Neural progenitor cell (in vitro differentiated cells): Measurements from ENCODE around the gene CMPK1. TPM values are rescaled to one million over a fixed set of nuclear protein-coding genes. Genes with fewer than 3 reads are reported as not detected.
A peak's percentile ranks its signal among the peaks of the same experiment; 100 is the strongest.

Source experiments
- DNase-seq: peaks from one replicate; pipeline ENCODE4 v3.0.0-alpha.2; 2016; ENCODE audit warnings: low spot score
- H2AFZ ChIP-seq: fragments of 200-600 bp; sonication (generic); replicated peaks from 2 replicates; pipeline ENCODE4 v1.6.1; 2016; ENCODE audit warnings: antibody characterized with exemption
- H3F3A ChIP-seq: fragments of 200-600 bp; sonication (generic); 2 replicates; pipeline ENCODE4 v1.6.1; 2016; ENCODE audit warnings: antibody characterized with exemption, low read depth
- H3K27ac ChIP-seq: fragments of 200-600 bp; sonication (generic); 2 replicates; pipeline ENCODE4 v1.5.1; 2016; ENCODE audit warnings: mild to moderate bottlenecking
- H3K27me3 ChIP-seq: fragments of 200-600 bp; sonication (generic); 2 replicates; pipeline ENCODE4 v1.6.1; 2016; ENCODE audit warnings: mild to moderate bottlenecking, moderate library complexity
- H3K36me3 ChIP-seq: fragments of 200-600 bp; sonication (generic); 2 replicates; pipeline ENCODE4 v1.5.1; 2016
- H3K4me1 ChIP-seq: fragments of 200-600 bp; sonication (generic); 2 replicates; pipeline ENCODE4 v1.6.1; 2016; ENCODE audit warnings: mixed run types
- H3K4me2 ChIP-seq: fragments of 200-600 bp; sonication (generic); 2 replicates; pipeline ENCODE4 v1.6.1; 2016
- H3K4me3 ChIP-seq: fragments of 200-600 bp; sonication (generic); 2 replicates; pipeline ENCODE4 v1.5.1; 2016
- H3K79me2 ChIP-seq: fragments of 200-600 bp; sonication (generic); 2 replicates; pipeline ENCODE4 v1.6.1; 2016; ENCODE audit warnings: low read depth
- H3K9ac ChIP-seq: fragments of 200-600 bp; sonication (generic); 2 replicates; pipeline ENCODE4 v1.6.1; 2016
- H3K9me3 ChIP-seq: fragments of 200-600 bp; sonication (generic); 2 replicates; pipeline ENCODE4 v1.5.1; 2016; ENCODE audit warnings: low read depth
- H4K20me1 ChIP-seq: fragments of 200-600 bp; sonication (generic); 2 replicates; pipeline ENCODE4 v1.6.1; 2016; ENCODE audit warnings: low read depth
- H3K27ac Mint-ChIP-seq: 3 replicates; pipeline ENCODE4 v1.8.0; 2021; ENCODE audit warnings: mixed read lengths
- H3K27me3 Mint-ChIP-seq: 2 replicates; pipeline ENCODE4 v1.8.0; 2022; ENCODE audit warnings: low read depth, mild to moderate bottlenecking, inconsistent platforms, moderate library complexity, mixed read lengths; ENCODE audit not compliant: insufficient read depth
- H3K36me3 Mint-ChIP-seq: 3 replicates; pipeline ENCODE4 v1.8.0; 2021; ENCODE audit warnings: mixed read lengths
- H3K4me1 Mint-ChIP-seq: 3 replicates; pipeline ENCODE4 v1.8.0; 2021; ENCODE audit warnings: mixed read lengths
- H3K4me3 Mint-ChIP-seq: 3 replicates; pipeline ENCODE4 v1.8.0; 2021; ENCODE audit warnings: mild to moderate bottlenecking, moderate library complexity, mixed read lengths
- H3K9me3 Mint-ChIP-seq: 3 replicates; pipeline ENCODE4 v1.8.0; 2020; ENCODE audit warnings: mixed read lengths
- CTCF ChIP-seq: fragments of 200-600 bp; sonication (generic); IDR thresholded peaks from 2 replicates; pipeline ENCODE4 v1.5.1; 2017; ENCODE audit warnings: antibody characterized with exemption, mild to moderate bottlenecking
- EZH2 ChIP-seq: fragments of 200-600 bp; sonication (generic); IDR thresholded peaks from 2 replicates; pipeline ENCODE4 v1.6.1; 2017; ENCODE audit warnings: antibody characterized with exemption, mild to moderate bottlenecking, moderate library complexity
- EZH2phosphoT487 ChIP-seq: fragments of 200-600 bp; sonication (generic); IDR thresholded peaks from 2 replicates; pipeline ENCODE4 v1.6.1; 2017; ENCODE audit warnings: antibody characterized with exemption
- total RNA-seq: library from RNA; depleted of rRNA; stranded (reverse); fragments of >200 nt; gene quantifications from 2 replicates; pipeline ENCODE4 v1.2.3, GENCODE V29; 2015; ENCODE audit warnings: low replicate concordance

Gene CMPK1
- total RNA-seq, 1 donor from 2014 or later: 68.0 TPM

GRCh38 chr1:47330212-47330611, 3.4 kb upstream of the CMPK1 start:
- Mint-ChIP-seq H3K4me3 (no peak overlapping the region), H3K4me1 (peaks cover 7% of the 10 kb centered on the region), H3K27ac (no peak overlapping the region), H3K27me3 (peaks cover 7% of the 10 kb centered on the region), H3K9me3 (no peaks in the 10 kb centered on the region), H3K36me3 (no peaks in the 10 kb centered on the region)
- no peak overlapping the region for H3K27ac ChIP-seq
- TF ChIP-seq EZH2phosphoT487 (no peak), CTCF (no peak), EZH2 (no peak)
- H3K36me3 ChIP-seq: no peaks in the 10 kb centered on the region
- no peaks in the 10 kb centered on the region for H4K20me1 ChIP-seq
- H3K9ac ChIP-seq: no peak overlapping the region
- H3K27me3 ChIP-seq: no peaks in the 10 kb centered on the region
- H3K4me1 ChIP-seq: peaks cover 18% of the 10 kb centered on the region
- no peak overlapping the region for H2AFZ ChIP-seq
- H3K4me2 ChIP-seq: no peak overlapping the region
- peaks cover 28% of the 10 kb centered on the region for H3F3A ChIP-seq
- no peak overlapping the region for H3K4me3 ChIP-seq
- H3K79me2 ChIP-seq: peaks cover 22% of the 10 kb centered on the region
- no peaks in the 10 kb centered on the region for H3K9me3 ChIP-seq
- no peak for DNase-seq

DNA sequence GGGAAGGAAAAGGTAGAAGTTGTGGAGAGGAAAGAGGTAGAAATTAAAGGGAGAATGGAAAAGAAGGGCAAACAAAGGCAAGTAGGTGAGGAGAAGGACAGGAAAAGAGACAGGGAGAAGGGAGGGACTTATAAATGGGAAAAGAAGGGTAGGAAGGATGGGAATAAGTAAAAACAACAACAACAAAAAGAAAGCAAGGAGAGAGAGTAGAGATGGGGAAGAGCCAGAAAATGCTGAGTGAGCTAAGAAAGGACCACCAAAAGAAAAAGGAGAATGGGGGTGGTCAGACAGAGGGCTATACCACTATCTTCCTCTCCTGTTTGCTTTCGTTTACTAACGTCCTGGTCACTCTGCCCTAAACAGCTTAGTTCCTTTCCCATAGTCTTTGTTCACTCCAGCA, 1.7 kb upstream of the CMPK1 start:
- peak overlapping the region; percentile 94 for H3K4me2 ChIP-seq
- no peaks in the 10 kb centered on the region for H3K36me3 Mint-ChIP-seq
- H3K4me1 ChIP-seq: peaks cover 20% of the 10 kb centered on the region
- H3F3A ChIP-seq: peaks cover 29% of the 10 kb centered on the region
- no peaks in the 10 kb centered on the region for H3K9me3 Mint-ChIP-seq
- peaks cover 39% of the 10 kb centered on the region for H3K79me2 ChIP-seq
- peaks cover 10% of the 10 kb centered on the region for H3K4me1 Mint-ChIP-seq
- no peak overlapping the region for H3K4me3 ChIP-seq
- no peaks in the 10 kb centered on the region for H4K20me1 ChIP-seq
- H3K36me3 ChIP-seq: no peaks in the 10 kb centered on the region
- TF ChIP-seq CTCF (no peak), EZH2phosphoT487 (no peak), EZH2 (no peak)
- no peak overlapping the region for H2AFZ ChIP-seq
- no peaks in the 10 kb centered on the region for H3K9me3 ChIP-seq
- peaks cover 3% of the 10 kb centered on the region for H3K27me3 Mint-ChIP-seq
- no peak overlapping the region for H3K9ac ChIP-seq
- H3K27ac Mint-ChIP-seq: no peak overlapping the region
- peak overlapping the region; percentile 67 for H3K4me3 Mint-ChIP-seq
- DNase-seq: no peak
- H3K27me3 ChIP-seq: no peaks in the 10 kb centered on the region
- H3K27ac ChIP-seq: no peak overlapping the region

DNA sequence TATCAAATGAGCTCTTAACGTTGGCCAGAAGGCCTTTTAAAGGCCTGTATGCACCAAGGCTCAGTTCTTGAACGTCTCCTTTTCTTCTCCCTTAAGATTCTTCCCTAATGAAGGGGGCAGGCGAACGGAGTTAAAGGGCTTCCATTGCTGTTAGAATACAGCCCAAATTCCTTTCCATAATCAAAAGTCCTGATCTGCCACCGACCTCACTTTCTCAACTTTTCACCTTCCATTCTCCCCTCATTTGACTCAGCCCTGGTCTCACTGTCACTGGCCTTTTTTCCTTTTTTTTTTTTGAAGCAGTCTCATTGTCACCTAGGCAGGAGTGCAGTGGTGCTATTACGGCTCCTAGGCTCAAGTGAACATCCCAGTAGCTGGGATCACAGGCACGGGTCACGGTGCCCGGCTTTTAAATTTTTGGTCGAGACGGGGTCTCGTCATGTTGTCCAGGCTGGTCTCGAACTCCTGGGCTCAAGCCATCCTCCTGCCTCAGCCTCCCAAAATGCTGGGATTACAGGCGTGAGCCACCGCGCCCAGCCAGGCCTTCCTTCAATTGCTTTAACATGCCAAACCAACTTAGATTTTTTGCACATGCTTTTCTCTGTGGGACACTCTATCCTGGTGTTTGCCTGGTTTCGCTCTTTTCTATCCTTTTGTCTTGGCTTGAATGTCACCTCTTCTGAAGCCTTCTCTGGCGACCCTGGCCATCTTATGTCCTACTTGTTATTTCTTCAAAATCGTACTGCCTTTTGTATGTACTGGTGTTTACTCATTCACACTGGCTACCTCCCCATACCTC, 612 bp upstream of the CMPK1 start:
- Histone ChIP-seq H2AFZ (peak overlapping the region; percentile 87), H3K9me3 (no peaks in the 10 kb centered on the region), H3K4me1 (peaks cover 20% of the 10 kb centered on the region), H4K20me1 (no peaks in the 10 kb centered on the region), H3K27me3 (no peaks in the 10 kb centered on the region), H3K36me3 (no peaks in the 10 kb centered on the region), H3K79me2 (peaks cover 50% of the 10 kb centered on the region), H3K9ac (no peak overlapping the region), H3F3A (peaks cover 33% of the 10 kb centered on the region), H3K4me2 (peak overlapping the region; percentile 94), H3K4me3 (peak overlapping the region; percentile 92), H3K27ac (peak overlapping the region; percentile 62)
- DNase-seq: peak; percentile 11
- Mint-ChIP-seq H3K9me3 (no peaks in the 10 kb centered on the region), H3K27me3 (peaks cover 3% of the 10 kb centered on the region), H3K36me3 (no peaks in the 10 kb centered on the region), H3K4me1 (peaks cover 10% of the 10 kb centered on the region), H3K4me3 (no peak overlapping the region), H3K27ac (no peak overlapping the region)
- TF ChIP-seq EZH2phosphoT487 (no peak), CTCF (no peak), EZH2 (no peak)
